MM.1S (cell line): ENCODE results near the gene CLASP1.
"Not testable (repeated sequence)": the region's sequence is repeated elsewhere in the genome, so short reads cannot be mapped to it uniquely, and the experiment has no call there.

Experiments used
- DNase-seq: peaks from one replicate; pipeline ENCODE4 v3.0.0-alpha.2; 2015
- H2AFZ ChIP-seq: fragments of 300-600 bp; sonication (generic); 2 replicates; pipeline ENCODE4 v1.6.0; 2016; ENCODE audit warnings: antibody characterized with exemption, low read length
- H3F3A ChIP-seq: fragments of 300-600 bp; sonication (generic); 2 replicates; pipeline ENCODE4 v1.6.1; 2016; ENCODE audit warnings: mild to moderate bottlenecking, antibody characterized with exemption, low read length, moderate library complexity, mixed read lengths; ENCODE audit not compliant: insufficient read depth
- H3K27ac ChIP-seq: fragments of 300-600 bp; sonication (generic); 2 replicates; pipeline ENCODE4 v1.5.1; 2016; ENCODE audit warnings: mild to moderate bottlenecking, low read length
- H3K27me3 ChIP-seq: fragments of 300-600 bp; sonication (generic); replicated peaks from 2 replicates; pipeline ENCODE4 v1.6.0; 2016; ENCODE audit warnings: low read length; ENCODE audit not compliant: insufficient read depth
- H3K36me3 ChIP-seq: fragments of 300-600 bp; sonication (generic); replicated peaks from 2 replicates; pipeline ENCODE4 v1.6.1; 2016; ENCODE audit warnings: mild to moderate bottlenecking, low read length, mixed read lengths; ENCODE audit not compliant: insufficient read depth
- H3K4me1 ChIP-seq: fragments of 300-600 bp; sonication (generic); 2 replicates; pipeline ENCODE4 v1.6.1; 2016; ENCODE audit warnings: low read length, mixed read lengths
- H3K4me2 ChIP-seq: fragments of 300-600 bp; sonication (generic); 2 replicates; pipeline ENCODE4 v1.6.0; 2016; ENCODE audit warnings: low read depth, low read length
- H3K4me3 ChIP-seq: fragments of 300-600 bp; sonication (generic); 2 replicates; pipeline ENCODE4 v1.5.1; 2016; ENCODE audit warnings: low read length, mixed read lengths
- H3K79me2 ChIP-seq: fragments of 300-600 bp; sonication (generic); 2 replicates; pipeline ENCODE4 v1.6.1; 2016; ENCODE audit warnings: mixed run types, low read length, mixed read lengths
- H3K9ac ChIP-seq: fragments of 300-600 bp; sonication (generic); 2 replicates; pipeline ENCODE4 v1.6.1; 2016; ENCODE audit warnings: low read length, mixed read lengths
- H3K9me2 ChIP-seq: fragments of 300-600 bp; sonication (generic); replicated peaks from 2 replicates; pipeline ENCODE4 v1.6.1; 2016; ENCODE audit warnings: mild to moderate bottlenecking, low read length, mixed read lengths; ENCODE audit not compliant: insufficient read depth
- H3K9me3 ChIP-seq: fragments of 300-600 bp; sonication (generic); replicated peaks from 2 replicates; pipeline ENCODE4 v1.6.1; 2016; ENCODE audit warnings: mild to moderate bottlenecking, low read length, mixed read lengths; ENCODE audit not compliant: insufficient read depth
- H4K20me1 ChIP-seq: fragments of 300-600 bp; sonication (generic); 2 replicates; pipeline ENCODE4 v1.6.1; 2016; ENCODE audit warnings: mild to moderate bottlenecking, low read length, moderate library complexity, mixed read lengths; ENCODE audit not compliant: insufficient read depth
- CTCF ChIP-seq: fragments of 300-600 bp; sonication (generic); IDR thresholded peaks from 2 replicates; pipeline ENCODE4 v1.5.1; 2016; ENCODE audit warnings: antibody characterized with exemption, low read length, mixed read lengths
- EZH2 ChIP-seq: fragments of 300-600 bp; sonication (generic); optimal IDR thresholded peaks from 2 replicates; pipeline ENCODE3; 2017; ENCODE audit warnings: low read depth, mild to moderate bottlenecking, antibody characterized with exemption, low read length, mixed read lengths
- EZH2phosphoT487 ChIP-seq: fragments of 300-600 bp; sonication (generic); IDR thresholded peaks from 2 replicates; pipeline ENCODE4 v1.6.1; 2018; ENCODE audit warnings: antibody characterized with exemption, low read length

The CLASP1 gene

GRCh38 chr2:121613152-121613551 lies 36.1 kb downstream of the CLASP1 start:
- peaks cover 66% of the 10 kb centered on the region for H3K79me2 ChIP-seq
- no peak for DNase-seq
- no peaks in the 10 kb centered on the region for H4K20me1 ChIP-seq
- H3K4me1 ChIP-seq, result no peaks in the 10 kb centered on the region
- TF ChIP-seq EZH2phosphoT487, result no peak
- no peak for TF ChIP-seq CTCF
- TF ChIP-seq EZH2, result no peak
- no peak overlapping the region for H2AFZ ChIP-seq
- H3F3A ChIP-seq, result no peaks in the 10 kb centered on the region
- H3K9me2 ChIP-seq, result no peaks in the 10 kb centered on the region
- H3K4me2 ChIP-seq, result no peak overlapping the region
- no peaks in the 10 kb centered on the region for H3K27me3 ChIP-seq
- H3K36me3 ChIP-seq, result no peaks in the 10 kb centered on the region
- H3K27ac ChIP-seq, result no peak overlapping the region
- no peak overlapping the region for H3K4me3 ChIP-seq
- H3K9ac ChIP-seq, result no peak overlapping the region
- no peaks in the 10 kb centered on the region for H3K9me3 ChIP-seq

DNA sequence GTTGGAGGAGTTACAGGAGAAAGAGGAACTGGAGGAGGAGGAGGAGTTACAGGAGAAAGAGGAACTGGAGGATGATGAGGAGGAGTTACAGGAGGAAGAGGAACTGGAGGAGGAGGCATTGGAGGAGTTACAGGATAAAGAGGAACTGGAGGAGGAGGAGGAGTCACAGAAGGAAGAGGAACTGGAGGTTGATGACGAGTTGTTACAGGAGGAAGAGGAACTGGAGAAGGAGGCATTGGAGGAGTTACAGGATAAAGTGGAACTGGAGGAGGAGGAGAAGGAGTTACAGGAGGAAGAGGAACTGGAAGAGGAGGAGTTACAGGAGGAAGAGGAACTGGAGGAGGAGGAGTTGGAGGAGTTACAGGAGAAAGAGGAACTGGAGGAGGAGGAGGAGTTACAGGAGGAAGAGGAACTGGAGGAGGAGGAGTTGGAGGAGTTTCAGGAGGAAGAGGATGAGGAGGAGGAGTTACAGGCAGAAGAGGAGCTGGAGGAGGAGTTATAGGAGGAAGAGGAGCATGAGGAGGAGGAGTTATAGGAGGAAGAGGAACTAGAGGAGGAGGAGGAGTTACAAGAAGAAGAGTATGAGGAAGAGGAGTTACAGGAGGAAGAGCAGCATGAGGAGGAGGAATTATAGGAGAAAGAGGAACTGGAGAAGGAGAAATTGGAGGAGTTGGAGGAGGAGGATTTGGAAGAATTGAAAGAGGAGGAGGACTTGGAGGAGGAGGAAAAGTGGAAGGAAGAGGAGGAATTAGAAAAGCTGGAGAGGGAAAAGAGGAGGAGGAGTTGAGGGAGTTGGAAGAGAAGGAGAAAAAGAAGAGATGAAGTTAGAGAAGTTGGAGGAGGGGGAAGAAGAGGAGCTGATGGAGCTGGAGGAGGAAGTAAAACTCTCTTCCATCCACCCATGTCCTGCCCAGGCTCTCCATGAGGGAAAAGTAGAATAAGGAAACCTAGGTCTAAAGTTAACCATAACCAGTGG lies 37.2 kb downstream of the CLASP1 start:
- Histone ChIP-seq H3K4me1 (no peaks in the 10 kb centered on the region), H3K27ac (no peak overlapping the region), H3K36me3 (no peaks in the 10 kb centered on the region), H3K9me2 (no peaks in the 10 kb centered on the region), H3F3A (no peaks in the 10 kb centered on the region), H2AFZ (no peak overlapping the region), H3K27me3 (no peaks in the 10 kb centered on the region), H3K79me2 (peaks cover 66% of the 10 kb centered on the region), H3K9ac (no peak overlapping the region), H3K9me3 (no peaks in the 10 kb centered on the region), H3K4me2 (no peak overlapping the region), H4K20me1 (no peaks in the 10 kb centered on the region), H3K4me3 (no peak overlapping the region)
- TF ChIP-seq EZH2 (no peak), CTCF (no peak), EZH2phosphoT487 (no peak)
- DNase-seq, result no peak

DNA sequence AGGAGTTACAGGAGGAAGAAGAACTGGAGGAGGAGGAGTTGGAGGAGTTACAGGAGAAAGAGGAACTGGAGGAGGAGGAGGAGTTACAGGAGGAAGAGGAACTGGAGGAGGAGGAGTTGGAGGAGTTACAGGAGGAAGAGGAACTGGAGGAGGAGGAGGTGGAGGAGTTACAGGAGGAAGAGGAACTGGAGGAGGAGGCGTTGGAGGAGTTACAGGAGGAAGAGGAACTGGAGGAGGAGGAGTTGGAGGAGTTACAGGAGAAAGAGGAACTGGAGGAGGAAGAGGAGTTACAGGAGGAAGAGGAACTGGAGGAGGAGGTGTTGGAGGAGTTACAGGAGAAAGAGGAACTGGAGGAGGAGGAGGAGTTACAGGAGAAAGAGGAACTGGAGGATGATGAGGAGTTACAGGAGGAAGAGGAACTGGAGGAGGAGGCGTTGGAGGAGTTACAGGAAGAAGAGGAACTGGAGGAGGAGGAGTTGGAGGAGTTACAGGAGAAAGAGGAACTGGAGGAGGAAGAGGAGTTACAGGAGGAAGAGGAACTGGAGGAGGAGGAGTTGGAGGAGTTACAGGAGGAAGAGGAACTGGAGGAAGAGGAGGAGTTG lies 38.1 kb downstream of the CLASP1 start:
- peaks cover 67% of the 10 kb centered on the region for H3K79me2 ChIP-seq
- not testable (repeated sequence) for H3K27me3 ChIP-seq, H3K4me2 ChIP-seq, H3K4me1 ChIP-seq, H2AFZ ChIP-seq, H3K27ac ChIP-seq, H3K4me3 ChIP-seq, H3K9me3 ChIP-seq, H3K9me2 ChIP-seq, H4K20me1 ChIP-seq, DNase-seq, H3K9ac ChIP-seq, H3F3A ChIP-seq, H3K36me3 ChIP-seq

DNA sequence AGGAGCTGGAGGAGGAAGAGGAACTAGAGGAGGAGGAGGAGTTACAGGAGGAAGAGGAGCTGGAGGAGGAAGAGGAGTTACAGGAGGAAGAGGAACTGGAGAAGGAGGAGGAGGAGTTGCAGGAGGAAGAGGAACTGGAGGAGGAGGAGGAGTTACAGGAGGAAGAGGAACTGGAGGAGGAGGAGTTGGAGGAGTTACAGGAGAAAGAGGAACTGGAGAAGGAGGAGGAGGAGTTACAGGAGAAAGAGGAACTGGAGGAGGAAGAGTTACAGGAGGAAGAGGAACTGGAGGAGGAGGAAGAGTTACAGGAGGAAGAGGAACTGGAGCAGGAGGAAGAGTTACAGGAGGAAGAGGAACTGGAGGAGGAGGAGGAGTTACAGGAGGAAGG lies 38.8 kb downstream of the CLASP1 start:
- H3K9me2 ChIP-seq, H3K9me3 ChIP-seq, H2AFZ ChIP-seq, H3F3A ChIP-seq, H3K27me3 ChIP-seq, H4K20me1 ChIP-seq, H3K27ac ChIP-seq, DNase-seq, H3K4me1 ChIP-seq, H3K4me2 ChIP-seq, H3K9ac ChIP-seq, H3K36me3 ChIP-seq, H3K4me3 ChIP-seq: not testable (repeated sequence)
- H3K79me2 ChIP-seq, result peaks cover 74% of the 10 kb centered on the region
